ENCODE measurements around the gene SPTLC3.

DNA sequence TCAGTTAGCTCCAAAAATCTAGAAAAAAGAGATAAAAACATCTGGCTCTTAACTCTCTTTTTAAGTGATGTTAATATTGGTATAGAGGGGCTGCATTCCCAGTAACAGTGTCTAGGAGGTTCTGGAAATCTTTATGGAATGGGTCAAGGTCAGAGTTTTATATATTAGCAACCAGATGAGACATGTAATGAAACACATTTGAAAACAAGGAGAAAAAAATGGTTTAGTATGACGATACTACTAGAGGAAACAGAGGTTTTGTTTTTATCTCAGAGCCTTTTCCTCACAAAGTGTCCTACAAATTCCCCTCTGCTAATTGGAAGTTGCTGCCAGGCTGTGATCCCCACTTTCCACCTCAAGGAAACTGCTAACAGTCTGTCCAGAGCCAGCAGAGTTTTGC is 111.7 kb downstream of the SPTLC3 start:
- no peak for TF ChIP-seq CTCF (IDR thresholded peaks at IDR 0.05)
- no peak for TF ChIP-seq POLR2A (IDR thresholded peaks at IDR 0.05)

Measured in adrenal gland (tissue), 5 donors.